ENCODE data around the gene CCT2.

GRCh38 chr12:69600804-69601203, 15.5 kb downstream of the CCT2 start:
- TF ChIP-seq CTCF (IDR thresholded peaks at IDR 0.05) (no peak), ZNF121 (CRISPR knock-in tag; IDR thresholded peaks at IDR 0.05) (no peak), FOXP1 (CRISPR knock-in tag; IDR thresholded peaks at IDR 0.05; ENCODE audit: borderline replicate concordance) (no peak), ARID4B (CRISPR knock-in tag; IDR thresholded peaks at IDR 0.05; ENCODE audit: borderline replicate concordance) (no peak), TCF7 (CRISPR knock-in tag; IDR thresholded peaks at IDR 0.05; ENCODE audit: low read depth) (no peak), ESRRA (CRISPR knock-in tag; IDR thresholded peaks at IDR 0.05; ENCODE audit: borderline replicate concordance) (no peak)
- TF ChIP-seq, protein P1, sequence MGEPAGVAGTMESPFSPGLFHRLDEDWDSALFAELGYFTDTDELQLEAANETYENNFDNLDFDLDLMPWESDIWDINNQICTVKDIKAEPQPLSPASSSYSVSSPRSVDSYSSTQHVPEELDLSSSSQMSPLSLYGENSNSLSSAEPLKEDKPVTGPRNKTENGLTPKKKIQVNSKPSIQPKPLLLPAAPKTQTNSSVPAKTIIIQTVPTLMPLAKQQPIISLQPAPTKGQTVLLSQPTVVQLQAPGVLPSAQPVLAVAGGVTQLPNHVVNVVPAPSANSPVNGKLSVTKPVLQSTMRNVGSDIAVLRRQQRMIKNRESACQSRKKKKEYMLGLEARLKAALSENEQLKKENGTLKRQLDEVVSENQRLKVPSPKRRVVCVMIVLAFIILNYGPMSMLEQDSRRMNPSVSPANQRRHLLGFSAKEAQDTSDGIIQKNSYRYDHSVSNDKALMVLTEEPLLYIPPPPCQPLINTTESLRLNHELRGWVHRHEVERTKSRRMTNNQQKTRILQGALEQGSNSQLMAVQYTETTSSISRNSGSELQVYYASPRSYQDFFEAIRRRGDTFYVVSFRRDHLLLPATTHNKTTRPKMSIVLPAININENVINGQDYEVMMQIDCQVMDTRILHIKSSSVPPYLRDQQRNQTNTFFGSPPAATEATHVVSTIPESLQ (CRISPR knock-in tag; IDR thresholded peaks at IDR 0.05) = no peak
